Measurements from ENCODE around the gene KAZALD1.

The KAZALD1 gene

DNA sequence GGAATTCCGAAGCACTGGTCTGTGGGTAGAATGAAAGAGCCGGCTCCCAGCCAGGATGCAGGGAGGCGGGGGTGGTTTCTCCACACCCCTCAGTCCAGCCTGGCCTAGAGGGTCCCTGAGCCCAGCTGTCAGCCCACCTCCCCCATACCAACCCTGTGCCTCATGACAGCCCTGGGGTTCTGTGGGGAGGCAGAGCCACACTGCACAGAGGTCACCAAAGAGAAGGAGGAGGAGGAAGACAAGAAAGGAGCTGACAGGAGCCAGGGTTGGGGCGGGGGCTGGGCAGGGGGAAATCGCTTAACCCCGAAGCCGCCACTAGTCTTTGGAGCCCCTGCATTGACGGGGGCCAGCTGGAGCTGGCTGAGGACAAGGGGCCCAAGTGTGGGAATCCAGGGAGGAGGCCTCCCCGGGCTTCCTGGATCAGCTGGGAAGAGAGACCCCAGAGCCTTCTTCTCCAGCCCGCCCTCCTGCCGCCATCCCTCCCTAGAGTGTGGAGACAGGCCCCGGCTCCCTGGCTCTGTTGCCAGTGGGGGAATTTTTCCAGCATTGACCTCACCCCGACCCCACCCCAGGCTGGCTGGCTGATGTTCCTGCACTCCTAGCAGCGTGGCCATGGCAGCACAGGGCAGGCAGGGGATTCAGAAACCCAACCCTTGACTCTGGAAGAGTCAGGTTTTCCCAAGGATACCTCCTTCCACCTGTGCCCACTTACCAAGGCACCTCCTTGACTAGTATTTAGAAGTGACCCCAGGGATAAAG, 32.5 kb downstream of the KAZALD1 start:
- DNase-seq (ENCODE audit: low read depth in 2 of 2) = no peak

DNA sequence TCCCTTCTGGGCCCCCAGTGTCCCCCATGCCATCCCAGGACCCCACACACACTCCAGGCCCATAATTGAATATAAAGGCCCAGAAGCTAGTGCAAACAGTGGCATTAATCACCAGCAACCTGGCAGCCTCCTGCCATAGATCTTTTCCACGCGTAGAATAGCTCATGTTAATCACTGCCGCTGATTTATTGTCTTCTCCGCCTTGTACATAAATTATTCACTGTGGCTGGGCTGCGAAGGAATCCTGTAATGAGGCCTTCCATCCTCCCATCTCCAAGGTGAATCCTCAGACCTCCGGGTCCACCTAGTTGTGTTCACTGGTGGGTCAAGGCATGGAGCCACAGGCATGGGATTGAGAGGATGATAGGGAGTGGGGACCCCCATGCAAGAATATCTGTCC, 33.2 kb downstream of the KAZALD1 start:
- DNase-seq (ENCODE audit: low read depth in 2 of 2) = no peak

DNA sequence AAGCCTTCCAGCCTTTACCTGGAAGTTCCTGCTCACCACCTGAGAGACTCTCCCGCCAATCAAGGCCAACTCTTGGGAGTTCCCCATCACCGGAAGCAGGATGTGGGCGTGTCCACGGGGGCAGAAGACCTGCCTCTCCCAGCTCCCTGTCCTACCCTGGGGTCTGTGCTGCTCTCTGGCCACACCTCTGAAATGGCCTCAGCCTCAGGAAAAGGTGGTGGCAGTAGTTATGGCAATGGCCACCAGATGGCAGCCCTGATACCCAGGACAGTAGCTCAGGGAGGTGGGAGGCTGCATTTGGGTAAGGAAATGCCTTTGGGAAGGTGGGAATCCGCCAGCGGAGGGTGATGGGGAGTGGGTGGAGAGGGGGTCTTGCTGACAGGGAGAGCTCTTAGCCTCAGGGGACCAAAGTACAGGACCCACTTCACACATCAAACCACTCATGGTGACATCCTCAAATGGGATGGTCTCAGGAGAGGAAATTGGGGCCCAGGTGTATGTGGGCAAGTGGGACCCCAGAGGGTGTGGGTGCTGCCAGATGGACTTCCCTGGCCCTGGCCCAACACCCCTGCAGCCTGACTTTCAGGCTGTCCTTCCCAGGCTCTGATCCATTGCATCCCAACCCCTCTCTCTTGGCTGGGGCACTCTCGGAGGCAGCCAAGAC, 33.9 kb downstream of the KAZALD1 start:
- peak; percentile 52 to 65 for DNase-seq (ENCODE audit: low read depth in 2 of 2)

DNA sequence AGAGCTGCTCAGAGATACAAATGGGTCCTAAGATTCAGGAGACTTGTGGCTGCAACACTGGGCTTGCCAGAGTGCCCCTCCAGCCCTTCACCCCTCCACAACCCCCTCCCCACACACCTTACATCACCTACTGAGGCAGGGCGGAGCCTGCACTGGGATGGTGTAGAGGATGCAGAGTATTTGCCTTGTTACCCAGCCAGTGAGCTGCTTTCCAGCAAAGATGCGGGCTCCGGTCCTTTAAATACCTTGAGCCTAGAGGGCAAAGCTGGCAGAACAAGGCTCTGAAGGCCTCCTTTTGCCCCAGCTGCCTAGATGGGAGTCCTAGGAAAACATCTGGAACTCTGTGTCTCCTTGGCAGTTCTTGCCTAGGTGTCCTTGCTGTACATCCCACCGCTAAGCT, 34.6 kb downstream of the KAZALD1 start:
- DNase-seq (ENCODE audit: low read depth in 2 of 2) = no peak

DNA sequence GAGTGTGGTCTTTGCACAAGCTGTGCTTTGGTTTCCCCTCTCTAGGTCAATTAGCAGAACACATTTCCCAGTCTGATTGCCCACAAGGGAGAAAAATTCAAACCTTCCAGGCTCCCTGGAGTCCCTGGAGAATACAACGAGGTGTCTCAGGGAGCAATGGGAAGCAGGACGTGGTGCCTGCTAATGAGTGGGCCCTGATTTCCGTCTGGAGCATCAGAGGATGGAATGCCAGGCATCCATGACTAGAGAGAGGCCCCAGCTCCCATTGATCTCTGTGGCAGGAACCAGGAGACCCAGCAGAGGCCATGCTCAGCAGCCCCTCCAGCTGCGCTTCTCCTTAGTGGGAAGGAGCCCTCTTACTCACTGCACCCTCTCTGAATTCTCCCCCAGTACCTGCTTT, 36.1 kb downstream of the KAZALD1 start:
- no peak for DNase-seq (ENCODE audit: low read depth in 2 of 2)

DNA sequence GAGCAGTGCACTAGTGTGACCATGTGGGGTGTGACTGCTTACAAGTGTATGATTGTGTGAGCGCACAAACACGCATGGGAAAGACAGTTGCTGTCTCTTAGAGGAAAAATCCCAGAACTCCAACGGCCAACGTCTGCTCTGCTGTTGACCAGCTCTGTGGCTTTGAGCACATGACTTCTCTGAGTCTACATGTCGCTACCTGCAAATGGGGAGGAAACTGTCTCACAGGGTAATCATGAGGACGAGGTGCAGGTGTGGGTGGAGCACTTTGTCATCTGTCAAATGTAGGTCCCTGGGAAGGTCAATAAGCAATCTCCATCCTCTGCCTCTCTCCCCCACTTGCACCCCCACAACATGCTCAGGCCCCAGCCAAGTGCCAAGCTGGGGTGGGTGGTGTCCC, 38.1 kb downstream of the KAZALD1 start:
- no peak for DNase-seq (ENCODE audit: low read depth in 2 of 2)

DNA sequence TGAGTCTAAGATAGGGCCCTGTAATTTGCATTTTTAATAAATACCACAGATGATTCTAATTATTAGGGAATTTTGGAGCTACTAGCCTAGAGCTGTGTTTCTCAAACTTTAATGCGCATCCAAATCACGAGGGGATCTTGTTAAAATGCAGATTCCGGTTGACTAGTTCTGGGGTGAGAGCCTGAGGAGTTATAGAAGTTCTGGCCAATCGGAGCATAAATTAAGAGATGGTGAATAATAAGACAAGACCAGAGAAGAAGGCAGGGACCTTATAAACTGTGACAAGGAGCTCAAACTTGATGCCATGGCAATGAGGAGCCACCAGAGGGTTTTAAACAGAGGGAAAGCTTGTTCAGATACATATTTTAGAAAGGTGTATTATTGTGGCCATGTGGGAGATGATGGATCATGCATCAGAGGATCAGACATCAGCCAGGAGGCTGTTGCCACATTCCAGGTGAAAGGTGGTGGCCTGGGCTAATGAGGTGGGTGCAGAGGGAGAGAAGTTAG, 39.6 kb downstream of the KAZALD1 start:
- DNase-seq (ENCODE audit: low read depth in 2 of 2) = no peak

DNA sequence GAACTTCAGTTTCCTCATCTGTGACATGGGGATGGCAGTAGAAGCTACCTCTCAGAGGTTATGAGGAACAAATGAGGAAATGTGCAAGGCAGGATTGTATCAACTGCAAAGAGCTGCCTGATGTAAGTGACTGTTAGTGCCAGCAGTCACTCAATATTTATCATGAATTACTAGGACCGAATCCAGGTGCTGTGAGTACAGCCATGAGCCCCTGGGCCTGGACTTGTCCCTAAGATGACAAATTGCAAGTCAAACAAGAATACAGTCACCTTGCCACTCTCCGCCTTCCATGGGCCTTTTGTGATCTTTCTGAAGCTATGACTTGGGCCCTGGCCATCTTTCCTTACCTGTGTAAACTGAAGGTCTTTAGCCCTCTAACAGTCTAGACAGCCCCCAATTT, 41.6 kb downstream of the KAZALD1 start:
- no peak for DNase-seq (ENCODE audit: low read depth in 2 of 2)

DNA sequence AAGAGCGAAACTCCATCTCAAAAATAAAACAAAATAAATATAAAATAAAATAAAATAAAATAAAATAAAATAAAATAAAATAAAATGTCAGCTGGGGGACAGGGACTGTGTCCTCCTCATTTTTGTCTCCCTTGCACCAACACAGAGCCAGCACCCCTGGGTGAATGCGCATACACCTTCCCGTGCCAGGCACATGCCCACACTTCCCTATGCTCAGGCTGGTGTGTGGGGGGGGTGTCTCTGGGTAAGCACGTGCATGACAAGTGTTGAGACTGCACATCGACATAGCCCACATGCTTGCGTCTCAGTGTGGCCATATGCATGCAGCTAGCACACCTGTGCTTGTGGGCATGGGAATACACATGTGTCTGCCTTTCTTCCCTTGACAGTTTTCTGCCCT, 44.6 kb downstream of the KAZALD1 start:
- DNase-seq (ENCODE audit: low read depth in 2 of 2) = no peak

DNA sequence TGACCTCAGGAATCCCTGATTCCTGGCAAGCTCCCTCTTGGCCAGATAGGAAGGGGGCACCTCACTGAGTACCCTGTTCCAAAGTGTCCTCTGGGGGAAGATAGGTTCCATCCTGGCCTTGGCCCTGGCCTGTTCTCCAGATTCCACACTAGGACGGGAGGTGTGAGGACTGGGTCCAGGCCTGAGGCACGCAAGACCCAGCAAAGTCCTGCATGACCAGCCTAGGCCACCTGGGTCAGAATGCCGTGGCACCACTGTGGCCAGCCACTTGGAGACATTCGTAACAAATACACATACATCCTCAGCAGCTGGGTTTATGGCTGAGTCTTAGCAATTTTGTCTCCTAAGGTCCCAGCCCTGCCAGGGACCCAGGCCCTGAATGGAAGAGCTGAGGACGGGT, 46.0 kb downstream of the KAZALD1 start:
- no peak for DNase-seq (ENCODE audit: low read depth in 2 of 2)

DNA sequence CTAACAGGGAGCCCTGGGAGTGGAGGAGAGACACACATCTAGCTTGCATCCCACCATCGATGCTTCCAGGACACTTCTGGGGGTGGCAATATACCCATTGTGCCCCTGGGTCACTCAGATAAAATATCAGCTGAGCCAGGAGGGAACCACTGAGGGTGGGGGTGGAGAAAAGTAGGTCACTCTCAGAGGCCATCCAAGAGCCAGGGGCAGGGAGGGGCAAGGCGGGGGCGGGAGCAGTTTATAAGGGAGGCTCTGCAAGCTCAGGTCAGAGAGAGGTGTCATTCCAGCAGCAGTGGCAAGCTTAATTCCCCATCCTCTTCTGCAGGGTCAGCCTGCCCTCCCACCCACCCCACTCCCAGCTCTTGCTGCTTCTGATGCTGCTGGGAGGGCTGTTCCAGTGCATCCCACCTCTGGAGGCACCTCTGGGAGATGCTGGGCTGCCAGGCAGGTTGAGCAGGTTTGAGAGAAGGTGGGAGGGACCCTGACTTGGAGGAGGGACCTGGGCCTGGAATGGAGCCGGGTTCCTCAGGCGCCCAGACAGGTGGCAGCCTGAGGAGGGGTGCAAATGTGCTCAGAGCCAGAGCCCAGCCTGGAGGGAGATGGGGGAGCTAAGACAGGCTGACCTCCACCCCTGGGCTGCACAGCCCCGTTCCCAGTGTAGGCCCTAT, 49.2 kb downstream of the KAZALD1 start:
- no peak for DNase-seq (ENCODE audit: low read depth in 2 of 2)

DNA sequence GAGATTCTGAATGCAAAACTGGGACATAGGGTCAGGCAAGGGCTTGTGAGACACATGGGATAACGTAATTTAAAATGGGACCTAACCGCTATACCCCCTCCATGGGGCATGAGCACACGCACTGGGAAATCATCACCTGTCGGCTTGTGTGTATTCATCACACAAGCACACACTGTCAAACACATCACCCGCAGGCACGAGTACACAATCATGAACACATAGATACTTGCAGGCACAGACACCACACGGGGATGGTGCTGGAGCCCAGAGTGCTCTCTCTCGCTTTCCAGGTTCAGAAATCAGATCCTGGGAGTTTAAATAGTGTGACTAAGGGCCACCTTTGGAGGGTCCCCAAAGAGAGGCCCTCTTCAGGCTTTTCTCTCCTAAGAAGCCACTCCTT, 49.8 kb downstream of the KAZALD1 start:
- DNase-seq (ENCODE audit: low read depth in 2 of 2) = no peak

DNA sequence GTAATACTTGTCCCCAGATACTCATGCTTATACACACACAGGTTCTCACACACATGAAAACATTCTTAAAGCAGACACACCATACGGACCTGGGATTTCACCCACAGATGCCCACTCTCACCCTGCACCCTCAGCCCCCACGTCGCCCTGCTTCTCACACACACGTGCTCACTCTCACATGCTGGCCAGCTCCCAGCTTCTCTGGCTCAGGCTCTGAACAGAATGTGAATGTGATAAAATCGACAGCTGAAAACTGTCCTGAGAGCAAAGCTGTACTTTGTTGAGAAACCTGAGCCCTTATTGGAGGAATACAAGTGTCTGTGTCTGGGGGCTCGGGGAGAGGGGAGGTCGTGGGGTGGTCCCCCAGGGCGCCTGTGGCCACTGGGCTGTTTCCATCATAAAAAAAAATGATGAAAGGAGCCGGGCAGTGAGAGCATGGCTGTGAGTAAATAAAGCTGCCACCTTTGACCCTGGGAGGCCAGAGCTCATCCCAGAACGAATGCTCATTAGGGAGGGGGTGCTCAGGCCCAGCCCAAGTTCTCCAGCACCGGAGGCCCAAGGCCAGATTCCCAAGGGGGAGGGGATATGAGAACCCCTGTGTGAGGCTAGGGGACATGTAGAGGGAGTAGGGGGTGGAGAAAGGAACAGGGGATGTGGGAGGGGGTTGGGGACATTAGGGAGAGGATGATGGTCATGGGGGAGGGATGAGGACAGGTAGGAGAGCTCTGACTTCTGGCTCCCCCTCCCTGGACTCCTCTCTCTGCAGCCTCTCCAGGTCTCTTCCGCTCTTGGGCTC, 51.2 kb downstream of the KAZALD1 start:
- DNase-seq (ENCODE audit: low read depth in 2 of 2) = no peak

DNA sequence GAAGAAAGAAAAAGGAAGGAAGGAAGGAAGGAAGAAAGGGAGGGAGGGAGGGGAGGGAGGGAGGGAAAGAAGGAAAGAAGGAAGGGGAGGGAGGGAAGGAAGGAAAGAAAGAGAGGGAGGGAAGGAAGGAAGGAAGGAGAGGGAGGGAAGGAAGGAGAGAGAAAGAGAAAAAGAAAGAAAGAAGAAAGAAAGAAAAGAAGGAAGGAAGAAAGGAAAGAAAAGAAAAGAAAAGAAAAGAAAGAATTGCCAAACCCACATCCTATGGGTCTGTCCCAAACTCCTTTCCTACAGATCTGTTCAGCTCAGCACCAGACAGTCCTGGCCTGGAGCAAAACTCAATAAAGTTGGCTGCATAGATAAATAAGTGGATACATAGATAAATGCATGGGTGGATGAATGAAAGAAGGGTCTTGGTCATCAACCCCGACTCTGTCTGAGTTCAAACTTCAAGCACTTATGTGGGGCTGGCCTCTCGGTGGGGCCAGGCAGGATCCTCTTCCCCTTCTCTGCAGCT, 52.2 kb downstream of the KAZALD1 start:
- no peak for DNase-seq (ENCODE audit: low read depth in 2 of 2)

DNA sequence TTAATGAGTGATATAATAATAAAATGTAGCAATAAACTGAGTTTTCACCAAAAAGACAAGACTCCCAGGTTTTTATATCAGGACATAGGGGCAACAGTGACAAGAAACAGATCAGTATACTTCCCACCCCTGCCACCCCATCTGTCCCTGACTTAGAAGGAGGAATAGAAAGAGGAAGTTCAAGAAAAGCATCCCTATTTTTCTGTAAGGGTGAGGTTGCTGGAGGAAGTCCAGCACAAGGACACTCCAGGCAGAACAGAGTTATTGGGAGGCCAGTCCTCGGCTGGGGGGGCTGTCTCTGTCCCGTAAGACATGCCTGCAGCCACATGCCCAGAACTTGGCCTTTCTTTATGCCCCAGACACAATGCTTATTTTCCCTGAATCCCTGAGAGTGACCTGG, 52.9 kb downstream of the KAZALD1 start:
- DNase-seq (ENCODE audit: low read depth in 2 of 2) = no peak
